Gastroesophageal sphincter (tissue), 4 donors: ENCODE measurements around the gene CHCHD6. TPM values are rescaled to one million over a fixed set of nuclear protein-coding genes. Genes with fewer than 3 reads are reported as not detected.

Source experiments
- ATAC-seq: fragments of 150-250 bp; one replicate; pipeline ENCODE4 v1.9.1; 2016; ENCODE audit warnings: mild to moderate bottlenecking, moderate library complexity
- H3K27ac ChIP-seq, 4 donors: fragments of 200-600 bp; sonication (generic) in 3 of 4; 1 replicate in 3 of 4; 2 replicates in 1 of 4; pipeline ENCODE4 v1.5.1; 2016 to 2019
- H3K27me3 ChIP-seq: fragments of 200-600 bp; sonication (generic); one replicate; pipeline ENCODE4 v1.5.1; 2019
- H3K36me3 ChIP-seq, 2 donors: fragments of 200-600 bp; sonication (generic); one replicate each; pipeline ENCODE4 v1.5.1; 2019; ENCODE audit warnings: control low read depth in 1 of 2
- H3K4me1 ChIP-seq, 3 donors: fragments of 200-600 bp; sonication (generic); 1 replicate in 2 of 3; 2 replicates in 1 of 3; pipeline ENCODE4 v1.5.1; 2016 to 2019; ENCODE audit warnings: control low read depth in 2 of 3
- H3K4me3 ChIP-seq, 2 donors: fragments of 200-600 bp; sonication (generic); one replicate each; pipeline ENCODE4 v1.5.1; 2019; ENCODE audit warnings: mild to moderate bottlenecking in 1 of 2, moderate library complexity in 1 of 2
- H3K9me3 ChIP-seq, 3 donors: fragments of 200-600 bp; sonication (generic); one replicate each; pipeline ENCODE4 v1.5.1; 2017 to 2019; ENCODE audit warnings: control low read depth in 2 of 3
- CTCF ChIP-seq, 4 experiments: fragments of 200-600 bp in 2 of 4; fragments of 450-650 bp in 2 of 4; sonication (generic) in 1 of 4; IDR thresholded peaks; one replicate each; pipeline ENCODE4 v1.5.1; 2017 to 2019; ENCODE audit warnings: antibody characterized with exemption in 4 of 4, mild to moderate bottlenecking in 2 of 4, moderate library complexity in 2 of 4
- EP300 ChIP-seq: sonication (generic); formaldehyde crosslinking; IDR thresholded peaks from one replicate; pipeline ENCODE4 v1.6.1; 2017; ENCODE audit warnings: antibody characterized with exemption, mild to moderate bottlenecking
- POLR2A ChIP-seq, 2 donors: fragments of 450-650 bp; IDR thresholded peaks; one replicate each; pipeline ENCODE4 v1.6.1; 2017; ENCODE audit warnings: antibody characterized with exemption in 2 of 2, mild to moderate bottlenecking in 2 of 2, moderate library complexity in 1 of 2
- POLR2AphosphoS5 ChIP-seq: sonication (generic); formaldehyde crosslinking; IDR thresholded peaks from one replicate; pipeline ENCODE4 v1.6.1; 2017; ENCODE audit warnings: antibody characterized with exemption
- WGBS, 2 donors: methylation state at CpG; one replicate each; pipeline ENCODE4 v1.1.5; 2018; ENCODE audit warnings: low coverage in 1 of 2; 5-methylcytosine and 5-hydroxymethylcytosine counted together
- total RNA-seq, 4 donors: library from RNA; depleted of rRNA; stranded (reverse); fragments of >200 nt; gene quantifications; one replicate each; pipeline ENCODE4 v1.1.0, GENCODE V29; 2016

CHCHD6 gene
- total RNA-seq, 4 donors from 2014 or later = 8.5 to 37.2 (median 15.2) TPM

- no peaks in the 10 kb centered on the region for H3K36me3 ChIP-seq
- WGBS, 2 donors = 84 to 85% methylated on average over 5 of the region's 5 CpGs
- peaks cover 0 to 23% (median 0%) of the 10 kb centered on the region in 3 donors for H3K9me3 ChIP-seq
- no peak for ATAC-seq
- no peak for TF ChIP-seq CTCF (IDR thresholded peaks at IDR 0.05)
- no peak overlapping the region for H3K4me3 ChIP-seq
- peaks cover 20% of the 10 kb centered on the region for H3K27me3 ChIP-seq
- peaks cover 0 to 10% (median 10%) of the 10 kb centered on the region in 3 donors for H3K4me1 ChIP-seq
- no peak overlapping the region for H3K27ac ChIP-seq
Observed at GRCh38 chr3:126970921-126971320, 266.9 kb downstream of the CHCHD6 start.

- H3K27ac ChIP-seq = peak overlapping the region in 1 of 4 donors; percentile 26
- peaks cover 20% of the 10 kb centered on the region for H3K27me3 ChIP-seq
Observed at GRCh38 chr3:126971891-126972351, 267.9 kb downstream of the CHCHD6 start.

GRCh38 chr3:126972866-126973265 is 268.8 kb downstream of the CHCHD6 start:
- Histone ChIP-seq H3K36me3 (no peaks in the 10 kb centered on the region), H3K4me1 (peaks cover 0 to 10% (median 10%) of the 10 kb centered on the region in 3 donors), H3K27me3 (peaks cover 20% of the 10 kb centered on the region), H3K4me3 (no peak overlapping the region), H3K9me3 (peaks cover 0 to 24% (median 0%) of the 10 kb centered on the region in 3 donors), H3K27ac (no peak overlapping the region)
- TF ChIP-seq POLR2AphosphoS5 = no peak
- no peak for TF ChIP-seq CTCF (IDR thresholded peaks at IDR 0.05)
- no peak for TF ChIP-seq POLR2A (IDR thresholded peaks at IDR 0.05)
- TF ChIP-seq EP300 = no peak
- ATAC-seq = no peak
- 80% methylated on average over 1 of the region's 5 CpGs; no CpG with 5 or more reads in 1 of the 2 donors for WGBS, 2 donors

More at GRCh38 chr3:126971891-126972351, 267.9 kb downstream of the CHCHD6 start:
- TF ChIP-seq CTCF (IDR thresholded peaks at IDR 0.05) = no peak
- Histone ChIP-seq H3K4me1 (peaks cover 0 to 10% (median 10%) of the 10 kb centered on the region in 3 donors), H3K36me3 (no peaks in the 10 kb centered on the region), H3K9me3 (peaks cover 0 to 24% (median 0%) of the 10 kb centered on the region in 3 donors), H3K4me3 (no peak overlapping the region)
- ATAC-seq = peak; percentile 83
- 7 to 50% methylated on average over 2 to 3 of the region's 13 CpGs for WGBS, 2 donors

- ATAC-seq = no peak
- Histone ChIP-seq H3K9me3 (peaks cover 0 to 24% (median 0%) of the 10 kb centered on the region in 3 donors), H3K27ac (no peak overlapping the region), H3K4me3 (no peak overlapping the region), H3K4me1 (peaks cover 0 to 10% (median 10%) of the 10 kb centered on the region in 3 donors), H3K36me3 (no peaks in the 10 kb centered on the region), H3K27me3 (peaks cover 22% of the 10 kb centered on the region)
- 100% methylated on average over 1 of the region's 1 CpG; no CpG with 5 or more reads in 1 of the 2 donors for WGBS, 2 donors
- TF ChIP-seq POLR2AphosphoS5 (no peak), CTCF (IDR thresholded peaks at IDR 0.05) (no peak), POLR2A (IDR thresholded peaks at IDR 0.05) (no peak), EP300 (no peak)
Observed at GRCh38 chr3:126973814-126974213, 269.8 kb downstream of the CHCHD6 start.

- TF ChIP-seq POLR2AphosphoS5 (no peak), EP300 (no peak), CTCF (IDR thresholded peaks at IDR 0.05) (no peak), POLR2A (IDR thresholded peaks at IDR 0.05) (no peak)
- H3K36me3 ChIP-seq = no peaks in the 10 kb centered on the region
- peaks cover 27% of the 10 kb centered on the region for H3K27me3 ChIP-seq
- peaks cover 0 to 24% (median 0%) of the 10 kb centered on the region in 3 donors for H3K9me3 ChIP-seq
- WGBS, 2 donors = 76 to 88% methylated on average over 3 of the region's 3 CpGs
- no peak for ATAC-seq
- H3K4me1 ChIP-seq = peaks cover 0 to 10% (median 10%) of the 10 kb centered on the region in 3 donors
- H3K4me3 ChIP-seq = no peak overlapping the region
- no peak overlapping the region for H3K27ac ChIP-seq
Observed at GRCh38 chr3:126974756-126975155, 270.7 kb downstream of the CHCHD6 start.
